WTC11 (cell line): ENCODE measurements around the gene FAM193A. TPM values are rescaled to one million over a fixed set of nuclear protein-coding genes. Genes with fewer than 3 reads are reported as not detected.

Experiments
- ATAC-seq: fragments of 200-7000 bp; cut with Tn5 transposase; 2 replicates; pipeline ENCODE4 v1.10.0; 2021; ENCODE audit warnings: mild to moderate bottlenecking, moderate library complexity
- CTCF ChIA-PET: fragments of 300-600 bp; sonication (Branson Sonifier 250); formaldehyde crosslinking; loops from one replicate; lab custom pipeline; 2021; ENCODE audit warnings: antibody characterized with exemption; lab: Charles Lee
- POLR2A ChIA-PET: fragments of 350-600 bp; sonication (Branson Sonifier 250); formaldehyde crosslinking; loops from one replicate; lab custom pipeline; 2021; ENCODE audit warnings: antibody characterized with exemption; lab: Charles Lee
- DNase-seq: peaks from one replicate; pipeline ENCODE4 v3.0.0; 2021; ENCODE audit warnings: low spot score
- H3K27ac Mint-ChIP-seq: 2 replicates; pipeline ENCODE4 v1.8.0; 2021; ENCODE audit warnings: mixed read lengths
- H3K27me3 Mint-ChIP-seq: 2 replicates; pipeline ENCODE4 v1.8.0; 2021; ENCODE audit warnings: low read depth, mild to moderate bottlenecking, moderate library complexity, mixed read lengths
- H3K36me3 Mint-ChIP-seq: 2 replicates; pipeline ENCODE4 v1.8.0; 2021; ENCODE audit warnings: mixed read lengths
- H3K4me1 Mint-ChIP-seq: 2 replicates; pipeline ENCODE4 v1.8.0; 2022; ENCODE audit warnings: mixed read lengths
- H3K4me3 Mint-ChIP-seq: 2 replicates; pipeline ENCODE4 v1.8.0; 2021; ENCODE audit warnings: mild to moderate bottlenecking, moderate library complexity, mixed read lengths
- H3K9me3 Mint-ChIP-seq: 2 replicates; pipeline ENCODE4 v1.8.0; 2021; ENCODE audit warnings: mixed read lengths
- ATF6 ChIP-seq: sonication (generic); formaldehyde crosslinking; IDR thresholded peaks from 2 replicates; pipeline ENCODE4 v1.8.1; 2023; ENCODE audit warnings: mild to moderate bottlenecking, missing genetic modification reagents
- CBFB ChIP-seq: sonication (generic); formaldehyde crosslinking; IDR thresholded peaks from 2 replicates; pipeline ENCODE4 v1.8.1; 2022; ENCODE audit warnings: mild to moderate bottlenecking, low read depth, missing genetic modification reagents
- EMX1 ChIP-seq: fragments of 250-450 bp; sonication (Bioruptor Pico); IDR thresholded peaks from 2 replicates; pipeline ENCODE4 v1.8.0; 2021; ENCODE audit warnings: mild to moderate bottlenecking
- ESRRA ChIP-seq: sonication (generic); formaldehyde crosslinking; IDR thresholded peaks from 2 replicates; pipeline ENCODE4 v1.8.1; 2022; ENCODE audit warnings: mild to moderate bottlenecking, missing genetic modification reagents, borderline replicate concordance
- FOXJ3 ChIP-seq: sonication (generic); formaldehyde crosslinking; IDR thresholded peaks from 2 replicates; pipeline ENCODE4 v1.9.0; 2021; ENCODE audit warnings: missing genetic modification reagents, mild to moderate bottlenecking, borderline replicate concordance
- FOXP1 ChIP-seq: sonication (generic); formaldehyde crosslinking; IDR thresholded peaks from 2 replicates; pipeline ENCODE4 v1.8.0; 2022; ENCODE audit warnings: missing genetic modification reagents, mild to moderate bottlenecking, moderate library complexity, borderline replicate concordance
- IRF2 ChIP-seq: sonication (generic); formaldehyde crosslinking; IDR thresholded peaks from 2 replicates; pipeline ENCODE4 v1.8.0; 2022; ENCODE audit warnings: low read depth, missing genetic modification reagents, borderline replicate concordance
- JUN ChIP-seq: sonication (generic); formaldehyde crosslinking; IDR thresholded peaks from 2 replicates; pipeline ENCODE4 v1.8.0; 2023; ENCODE audit warnings: mild to moderate bottlenecking, missing genetic modification reagents
- NR1H2 ChIP-seq: sonication (generic); formaldehyde crosslinking; IDR thresholded peaks from 2 replicates; pipeline ENCODE4 v1.9.0; 2021; ENCODE audit warnings: mild to moderate bottlenecking, moderate library complexity, missing genetic modification reagents
- OVOL2 ChIP-seq: fragments of 250-450 bp; sonication (Bioruptor Pico); IDR thresholded peaks from 2 replicates; pipeline ENCODE4 v1.9.0; 2021; ENCODE audit warnings: mild to moderate bottlenecking, borderline replicate concordance
- PRRX2 ChIP-seq: fragments of 250-450 bp; sonication (Bioruptor Pico); IDR thresholded peaks from 2 replicates; pipeline ENCODE4 v1.8.0; 2021; ENCODE audit warnings: mild to moderate bottlenecking
- SP1 ChIP-seq: sonication (generic); formaldehyde crosslinking; conservative IDR thresholded peaks from 2 replicates; pipeline ENCODE4 v1.8.1; 2022; ENCODE audit warnings: missing genetic modification reagents
- TEAD1 ChIP-seq: sonication (generic); formaldehyde crosslinking; IDR thresholded peaks from 2 replicates; pipeline ENCODE4 v1.8.0; 2022; ENCODE audit warnings: mild to moderate bottlenecking, missing genetic modification reagents
- USF1 ChIP-seq: sonication (generic); formaldehyde crosslinking; IDR thresholded peaks from 2 replicates; pipeline ENCODE4 v1.8.0; 2022; ENCODE audit warnings: mild to moderate bottlenecking, missing genetic modification reagents
- USF2 ChIP-seq: sonication (generic); formaldehyde crosslinking; IDR thresholded peaks from 2 replicates; pipeline ENCODE4 v1.8.1; 2023; ENCODE audit warnings: mild to moderate bottlenecking, missing genetic modification reagents, moderate library complexity
- ZNF317 ChIP-seq: sonication (generic); formaldehyde crosslinking; IDR thresholded peaks from 2 replicates; pipeline ENCODE4 v1.8.1; 2023; ENCODE audit warnings: low read depth, mild to moderate bottlenecking, moderate library complexity, missing genetic modification reagents, borderline replicate concordance
- ZNF671 ChIP-seq: fragments of 250-450 bp; sonication (Bioruptor Pico); IDR thresholded peaks from 2 replicates; pipeline ENCODE4 v1.8.0; 2021; ENCODE audit warnings: mild to moderate bottlenecking
- ZSCAN18 ChIP-seq: fragments of 250-450 bp; sonication (Bioruptor Pico); IDR thresholded peaks from 2 replicates; pipeline ENCODE4 v2.1.2; 2022; ENCODE audit warnings: mild to moderate bottlenecking, moderate library complexity
- total RNA-seq: library from RNA; stranded (reverse); gene quantifications from 3 replicates; pipeline ENCODE4 v1.2.3, GENCODE V29; 2021
- TF ChIP-seq, protein P1 (sequence below): fragments of 250-450 bp; sonication (Bioruptor Pico); conservative IDR thresholded peaks from 2 replicates; pipeline ENCODE4 v1.9.0; 2021; ENCODE audit warnings: mild to moderate bottlenecking
- TF ChIP-seq, protein P2 (sequence below): sonication (generic); formaldehyde crosslinking; IDR thresholded peaks from 2 replicates; pipeline ENCODE4 v1.8.0; 2022; ENCODE audit warnings: mild to moderate bottlenecking, missing genetic modification reagents
- TF ChIP-seq, protein P3 (sequence below): sonication (generic); formaldehyde crosslinking; IDR thresholded peaks from 2 replicates; pipeline ENCODE4 v1.8.0; 2022; ENCODE audit warnings: missing genetic modification reagents
- TF ChIP-seq, protein P4 (sequence below): fragments of 250-450 bp; sonication (Bioruptor Pico); IDR thresholded peaks from 2 replicates; pipeline ENCODE4 v1.8.0; 2021; ENCODE audit warnings: mild to moderate bottlenecking

The FAM193A gene
- total RNA-seq, 1 experiment from 2014 or later: 28.1 TPM

DNA sequence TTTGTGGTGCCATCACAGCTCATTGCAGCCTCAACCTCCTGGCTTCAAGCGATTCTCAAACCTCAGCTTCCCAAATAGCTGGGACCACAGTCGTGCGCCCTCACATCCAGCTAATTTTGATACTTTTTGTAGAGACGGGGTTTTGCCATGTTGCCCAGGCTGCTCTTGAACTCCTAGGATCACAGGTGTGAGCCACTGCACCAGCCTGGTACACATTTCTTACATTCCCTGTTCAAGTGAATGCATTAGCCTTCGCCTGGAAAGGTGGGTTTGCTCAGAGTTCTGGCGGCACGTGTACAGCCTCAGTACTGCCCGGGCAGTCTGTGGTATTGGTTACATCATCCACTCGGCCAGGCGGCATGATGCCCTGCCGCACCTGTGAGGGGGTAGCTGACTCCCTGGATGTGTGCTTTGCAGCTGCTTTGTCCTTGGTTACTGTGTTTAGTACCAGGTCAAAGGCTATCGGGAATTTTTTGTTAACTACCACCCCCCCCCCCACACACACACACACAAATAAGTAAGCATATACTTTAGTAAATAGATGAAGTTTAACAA is 162.6 kb downstream of the FAM193A start:
- no peaks in the 10 kb centered on the region for H3K4me1 Mint-ChIP-seq
- DNase-seq: no peak
- H3K36me3 Mint-ChIP-seq: peaks cover 88% of the 10 kb centered on the region
- TF ChIP-seq JUN (CRISPR knock-in tag) (no peak), PRRX2 (no peak), SP1 (CRISPR knock-in tag) (no peak), ATF6 (CRISPR knock-in tag) (no peak), IRF2 (no peak), USF1 (CRISPR knock-in tag) (no peak), FOXJ3 (CRISPR knock-in tag) (no peak), ZNF671 (CRISPR knock-in tag) (no peak), ZNF317 (CRISPR knock-in tag) (no peak), ESRRA (CRISPR knock-in tag) (no peak), FOXP1 (CRISPR knock-in tag) (no peak)
- TF ChIP-seq, protein P1, sequence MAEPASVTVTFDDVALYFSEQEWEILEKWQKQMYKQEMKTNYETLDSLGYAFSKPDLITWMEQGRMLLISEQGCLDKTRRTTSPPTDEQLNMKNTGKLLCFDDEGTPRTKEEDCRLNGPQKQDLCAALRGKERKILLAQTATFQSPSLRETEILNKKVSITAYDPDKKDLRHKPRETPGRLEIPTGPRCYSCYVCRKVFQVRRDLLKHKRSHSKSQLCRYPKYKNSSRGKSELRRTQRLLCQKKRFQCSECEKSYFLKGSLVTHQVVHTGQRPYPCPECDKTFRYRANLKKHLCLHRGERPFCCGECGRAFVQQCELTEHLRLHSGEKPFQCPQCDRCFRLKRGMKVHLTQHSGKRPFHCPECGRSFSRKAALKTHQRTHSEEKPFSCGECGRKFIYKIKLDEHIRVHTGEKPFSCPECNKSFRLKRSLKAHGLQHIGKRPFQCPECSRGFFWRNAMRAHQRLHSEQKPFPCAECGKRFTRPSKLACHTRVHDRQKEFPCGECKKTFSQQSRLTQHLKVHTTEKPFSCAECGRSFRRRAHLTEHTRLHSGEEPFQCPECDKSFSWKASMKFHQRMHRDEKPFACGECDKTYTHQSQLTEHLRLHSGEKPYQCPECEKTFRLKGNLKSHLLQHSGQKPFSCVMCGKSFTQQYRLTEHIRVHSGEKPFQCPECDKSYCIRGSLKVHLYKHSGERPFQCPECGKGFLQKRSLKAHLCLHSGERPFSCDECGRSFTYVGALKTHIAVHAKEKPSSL: no peak
- POLR2A ChIA-PET: no interaction called here
- H3K4me3 Mint-ChIP-seq: no peak overlapping the region
- no peaks in the 10 kb centered on the region for H3K27me3 Mint-ChIP-seq
- CTCF ChIA-PET: interaction anchor here (0.6 kb wide), 1 partner anchor 306 kb away, joined by 3 read pairs; no protein-coding TSS in a partner anchor
- ATAC-seq: no peak
- H3K9me3 Mint-ChIP-seq: no peaks in the 10 kb centered on the region
- no peak overlapping the region; the same call in 1 of the 2 replicates for H3K27ac Mint-ChIP-seq

- no peak for ATAC-seq
- H3K36me3 Mint-ChIP-seq: peaks cover 84% of the 10 kb centered on the region
- H3K4me3 Mint-ChIP-seq: no peak overlapping the region
- no peaks in the 10 kb centered on the region for H3K27me3 Mint-ChIP-seq
- no peaks in the 10 kb centered on the region for H3K9me3 Mint-ChIP-seq
- H3K4me1 Mint-ChIP-seq: no peaks in the 10 kb centered on the region
- ChIA-PET CTCF (no interaction called here), POLR2A (no interaction called here)
- DNase-seq: no peak
- H3K27ac Mint-ChIP-seq: no peak overlapping the region
- TF ChIP-seq, protein P2, sequence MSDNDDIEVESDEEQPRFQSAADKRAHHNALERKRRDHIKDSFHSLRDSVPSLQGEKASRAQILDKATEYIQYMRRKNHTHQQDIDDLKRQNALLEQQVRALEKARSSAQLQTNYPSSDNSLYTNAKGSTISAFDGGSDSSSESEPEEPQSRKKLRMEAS (CRISPR knock-in tag): no peak
- TF ChIP-seq, protein P3, sequence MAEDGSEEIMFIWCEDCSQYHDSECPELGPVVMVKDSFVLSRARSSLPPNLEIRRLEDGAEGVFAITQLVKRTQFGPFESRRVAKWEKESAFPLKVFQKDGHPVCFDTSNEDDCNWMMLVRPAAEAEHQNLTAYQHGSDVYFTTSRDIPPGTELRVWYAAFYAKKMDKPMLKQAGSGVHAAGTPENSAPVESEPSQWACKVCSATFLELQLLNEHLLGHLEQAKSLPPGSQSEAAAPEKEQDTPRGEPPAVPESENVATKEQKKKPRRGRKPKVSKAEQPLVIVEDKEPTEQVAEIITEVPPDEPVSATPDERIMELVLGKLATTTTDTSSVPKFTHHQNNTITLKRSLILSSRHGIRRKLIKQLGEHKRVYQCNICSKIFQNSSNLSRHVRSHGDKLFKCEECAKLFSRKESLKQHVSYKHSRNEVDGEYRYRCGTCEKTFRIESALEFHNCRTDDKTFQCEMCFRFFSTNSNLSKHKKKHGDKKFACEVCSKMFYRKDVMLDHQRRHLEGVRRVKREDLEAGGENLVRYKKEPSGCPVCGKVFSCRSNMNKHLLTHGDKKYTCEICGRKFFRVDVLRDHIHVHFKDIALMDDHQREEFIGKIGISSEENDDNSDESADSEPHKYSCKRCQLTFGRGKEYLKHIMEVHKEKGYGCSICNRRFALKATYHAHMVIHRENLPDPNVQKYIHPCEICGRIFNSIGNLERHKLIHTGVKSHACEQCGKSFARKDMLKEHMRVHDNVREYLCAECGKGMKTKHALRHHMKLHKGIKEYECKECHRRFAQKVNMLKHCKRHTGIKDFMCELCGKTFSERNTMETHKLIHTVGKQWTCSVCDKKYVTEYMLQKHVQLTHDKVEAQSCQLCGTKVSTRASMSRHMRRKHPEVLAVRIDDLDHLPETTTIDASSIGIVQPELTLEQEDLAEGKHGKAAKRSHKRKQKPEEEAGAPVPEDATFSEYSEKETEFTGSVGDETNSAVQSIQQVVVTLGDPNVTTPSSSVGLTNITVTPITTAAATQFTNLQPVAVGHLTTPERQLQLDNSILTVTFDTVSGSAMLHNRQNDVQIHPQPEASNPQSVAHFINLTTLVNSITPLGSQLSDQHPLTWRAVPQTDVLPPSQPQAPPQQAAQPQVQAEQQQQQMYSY: no peak
- TF ChIP-seq CBFB (CRISPR knock-in tag) (no peak), OVOL2 (CRISPR knock-in tag) (no peak), USF1 (CRISPR knock-in tag) (no peak), IRF2 (no peak), ZSCAN18 (CRISPR knock-in tag) (no peak), ESRRA (CRISPR knock-in tag) (no peak), USF2 (CRISPR knock-in tag) (no peak), TEAD1 (CRISPR knock-in tag) (no peak), FOXP1 (CRISPR knock-in tag) (no peak), NR1H2 (CRISPR knock-in tag) (no peak), EMX1 (CRISPR knock-in tag) (no peak)
- TF ChIP-seq, protein P4, sequence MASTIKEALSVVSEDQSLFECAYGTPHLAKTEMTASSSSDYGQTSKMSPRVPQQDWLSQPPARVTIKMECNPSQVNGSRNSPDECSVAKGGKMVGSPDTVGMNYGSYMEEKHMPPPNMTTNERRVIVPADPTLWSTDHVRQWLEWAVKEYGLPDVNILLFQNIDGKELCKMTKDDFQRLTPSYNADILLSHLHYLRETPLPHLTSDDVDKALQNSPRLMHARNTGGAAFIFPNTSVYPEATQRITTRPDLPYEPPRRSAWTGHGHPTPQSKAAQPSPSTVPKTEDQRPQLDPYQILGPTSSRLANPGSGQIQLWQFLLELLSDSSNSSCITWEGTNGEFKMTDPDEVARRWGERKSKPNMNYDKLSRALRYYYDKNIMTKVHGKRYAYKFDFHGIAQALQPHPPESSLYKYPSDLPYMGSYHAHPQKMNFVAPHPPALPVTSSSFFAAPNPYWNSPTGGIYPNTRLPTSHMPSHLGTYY: no peak
Measured at GRCh38 chr4:2699534-2699933, 163.1 kb downstream of the FAM193A start.
